ENCODE data around the gene SH3PXD2B.
"Not testable (repeated sequence)": the region's sequence is repeated elsewhere in the genome, so short reads cannot be mapped to it uniquely, and the experiment has no call there.

The SH3PXD2B gene

DNA sequence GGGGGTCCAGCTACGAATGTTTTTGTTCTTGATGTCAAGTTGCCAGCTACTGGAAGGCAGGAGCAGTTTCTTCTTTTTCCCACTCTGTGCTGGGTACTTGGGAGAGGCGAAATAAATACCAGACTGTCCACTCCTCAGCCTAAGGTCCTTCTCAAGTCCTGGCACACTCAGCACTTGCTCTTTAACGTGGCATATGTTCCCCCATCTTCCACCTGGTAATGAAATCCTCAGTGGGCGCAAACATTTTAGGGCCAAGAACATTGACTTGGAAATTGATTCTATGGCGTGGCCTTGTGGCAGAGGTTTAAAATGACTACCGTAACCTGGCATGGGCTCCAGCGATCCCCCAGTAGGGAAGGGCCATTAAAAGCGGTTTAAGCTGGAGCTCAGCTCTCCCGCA, 119.7 kb downstream of the SH3PXD2B start:
- DNase-seq: no peak

DNA sequence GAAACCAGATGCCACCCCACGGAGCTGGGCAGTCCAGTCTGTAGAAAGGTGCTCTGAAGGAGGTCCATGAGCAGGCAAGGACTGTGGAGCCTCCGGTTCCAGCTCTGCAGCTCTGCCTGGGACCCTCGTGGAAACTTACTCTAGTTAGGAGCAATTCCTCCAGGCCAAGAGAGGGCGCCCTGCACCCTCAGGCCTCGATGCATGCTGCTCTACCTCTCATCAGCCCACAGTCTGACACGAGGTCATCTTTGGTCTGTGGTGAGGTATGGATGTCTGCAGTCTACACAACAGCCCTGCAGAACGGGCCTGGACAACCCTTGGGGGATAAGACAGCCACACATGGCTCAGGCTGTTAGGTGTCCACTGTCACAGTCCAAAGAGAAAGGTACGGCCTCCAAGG, 120.1 kb downstream of the SH3PXD2B start:
- DNase-seq: no peak

DNA sequence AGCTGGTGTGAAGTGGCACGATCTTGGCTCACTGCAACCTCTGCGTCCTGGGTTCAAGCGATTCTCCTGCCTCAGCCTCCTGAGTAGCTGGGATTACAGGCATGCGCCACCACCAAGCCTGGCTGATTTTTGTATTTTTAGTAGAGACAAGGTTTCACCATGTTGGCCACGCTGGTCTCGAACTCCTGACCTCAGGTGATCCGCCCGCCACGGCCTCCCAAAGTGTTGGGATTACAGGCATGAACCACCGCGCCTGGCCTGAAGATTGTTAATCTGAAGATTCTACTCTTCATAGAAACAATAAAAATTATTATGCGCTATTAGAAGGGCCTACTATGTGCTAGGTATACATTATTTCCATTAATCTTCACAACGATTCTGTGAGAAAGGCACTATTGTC, 127.4 kb downstream of the SH3PXD2B start:
- not testable (repeated sequence) for DNase-seq

DNA sequence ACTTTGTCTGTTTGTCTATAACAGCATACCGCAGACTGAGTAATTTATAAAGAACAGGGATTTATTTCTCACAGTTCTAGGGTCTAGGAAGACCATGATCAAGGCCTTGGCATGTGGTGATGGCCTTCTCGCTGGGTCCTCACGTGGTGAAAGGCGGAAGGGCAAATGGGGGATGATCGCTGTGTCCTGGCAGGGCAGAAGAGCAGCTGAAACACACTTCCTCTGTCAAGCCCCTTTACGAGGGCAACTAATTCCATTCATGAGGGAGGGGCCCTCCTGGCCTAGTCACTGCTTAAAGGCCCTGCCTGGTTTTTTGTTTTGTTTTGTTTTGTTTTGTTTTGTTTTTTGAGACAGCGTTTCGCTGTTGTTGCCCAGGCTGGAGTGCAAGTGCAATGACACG, 128.9 kb downstream of the SH3PXD2B start:
- DNase-seq: no peak

DNA sequence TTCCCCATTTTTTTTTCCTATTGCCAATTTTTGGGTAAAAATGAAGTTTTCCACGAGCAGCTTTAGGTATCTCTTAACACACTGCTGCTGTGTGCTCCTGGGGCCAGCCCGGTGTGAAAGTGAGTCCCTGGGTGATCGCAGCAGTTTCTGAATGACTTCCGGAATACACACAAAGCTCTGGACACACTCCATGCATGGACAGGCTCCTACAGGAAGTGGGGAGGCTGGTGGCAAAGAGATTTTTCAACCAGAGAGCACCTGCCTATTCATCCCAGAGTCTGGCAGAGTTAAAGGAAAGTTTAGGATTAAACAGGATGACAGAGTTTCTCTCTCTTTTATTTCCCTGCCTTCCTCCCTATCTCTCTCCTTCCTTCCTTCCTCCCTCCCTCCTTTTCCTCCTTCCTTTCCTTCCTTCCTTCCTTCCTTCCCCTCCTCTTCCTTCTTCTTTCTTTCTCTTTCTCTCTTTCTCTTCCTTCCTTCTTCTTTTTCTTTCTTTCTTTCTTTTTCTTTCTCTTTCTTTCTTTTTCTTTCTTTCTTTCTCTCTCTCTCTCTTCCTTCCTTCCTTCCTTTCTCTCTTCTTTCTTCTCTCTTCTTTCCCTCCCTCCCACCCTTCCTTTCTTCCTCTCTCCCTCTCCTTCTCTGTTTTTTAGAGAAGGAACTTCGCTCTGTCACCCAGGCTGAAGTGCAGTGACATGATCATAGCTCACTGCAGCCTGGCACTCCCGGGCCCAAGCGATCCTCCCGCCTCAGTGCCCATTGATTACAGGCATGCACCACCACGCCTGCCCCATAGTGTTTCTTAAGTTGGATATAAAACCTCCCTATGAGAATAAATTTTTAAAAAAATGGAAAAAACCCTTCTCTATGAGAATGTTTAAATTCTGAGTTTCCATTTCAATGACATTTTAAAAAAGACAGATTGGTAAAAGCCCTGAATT, 132.0 kb downstream of the SH3PXD2B start:
- no peak for DNase-seq

DNA sequence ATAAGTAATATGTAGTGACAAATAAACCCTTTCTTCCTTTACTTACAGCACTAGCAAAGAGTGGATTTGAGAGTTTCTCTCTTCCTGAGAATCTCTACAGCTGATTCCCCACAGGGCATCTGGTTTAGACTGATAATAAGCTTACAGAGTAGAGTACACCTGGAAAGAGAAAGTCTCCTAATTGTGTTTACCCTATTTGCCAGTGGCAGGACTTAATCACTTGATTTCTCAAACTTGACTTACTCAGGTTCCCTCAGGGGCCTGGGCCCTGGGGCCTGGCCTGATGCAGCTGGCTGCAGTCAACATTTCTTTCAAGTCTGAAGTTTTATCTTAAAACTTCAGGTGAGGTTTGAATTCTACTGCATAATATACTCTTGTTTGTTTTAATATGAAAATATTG, 132.7 kb downstream of the SH3PXD2B start:
- no peak for DNase-seq

DNA sequence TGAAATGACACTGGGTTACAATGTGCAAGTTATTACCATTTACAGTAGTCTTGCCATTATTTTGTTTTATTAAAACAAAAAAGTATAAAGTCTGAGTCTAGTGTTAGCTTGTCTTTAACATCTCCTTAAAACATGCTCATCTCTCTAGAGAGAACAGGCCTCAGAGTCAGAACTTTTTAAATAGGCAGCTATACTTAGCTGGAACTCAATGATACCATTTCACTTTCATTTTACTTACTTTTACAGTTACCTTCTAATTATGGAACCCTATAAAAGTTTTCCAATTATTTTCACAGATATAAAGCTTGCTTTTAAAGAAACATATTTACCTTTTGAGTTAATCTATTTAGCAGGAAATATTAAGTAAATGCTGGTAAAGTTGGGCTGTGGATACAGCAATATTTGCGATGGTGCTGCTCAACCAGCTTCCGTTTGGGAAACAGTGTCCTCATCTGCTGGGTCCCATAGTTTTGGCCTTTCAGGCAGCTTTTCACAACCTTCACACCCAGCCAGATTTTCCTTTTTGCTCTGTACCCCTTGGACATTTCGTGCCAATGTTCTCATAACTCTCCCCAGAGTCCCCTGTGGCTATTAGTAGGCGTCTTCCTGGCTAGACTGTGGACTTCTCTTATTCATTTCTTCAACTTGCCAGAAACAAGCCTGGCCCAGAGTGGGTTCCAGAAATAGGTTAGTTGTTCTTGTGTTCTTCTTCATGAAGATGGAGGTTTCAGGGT, 134.4 kb downstream of the SH3PXD2B start:
- DNase-seq: no peak

DNA sequence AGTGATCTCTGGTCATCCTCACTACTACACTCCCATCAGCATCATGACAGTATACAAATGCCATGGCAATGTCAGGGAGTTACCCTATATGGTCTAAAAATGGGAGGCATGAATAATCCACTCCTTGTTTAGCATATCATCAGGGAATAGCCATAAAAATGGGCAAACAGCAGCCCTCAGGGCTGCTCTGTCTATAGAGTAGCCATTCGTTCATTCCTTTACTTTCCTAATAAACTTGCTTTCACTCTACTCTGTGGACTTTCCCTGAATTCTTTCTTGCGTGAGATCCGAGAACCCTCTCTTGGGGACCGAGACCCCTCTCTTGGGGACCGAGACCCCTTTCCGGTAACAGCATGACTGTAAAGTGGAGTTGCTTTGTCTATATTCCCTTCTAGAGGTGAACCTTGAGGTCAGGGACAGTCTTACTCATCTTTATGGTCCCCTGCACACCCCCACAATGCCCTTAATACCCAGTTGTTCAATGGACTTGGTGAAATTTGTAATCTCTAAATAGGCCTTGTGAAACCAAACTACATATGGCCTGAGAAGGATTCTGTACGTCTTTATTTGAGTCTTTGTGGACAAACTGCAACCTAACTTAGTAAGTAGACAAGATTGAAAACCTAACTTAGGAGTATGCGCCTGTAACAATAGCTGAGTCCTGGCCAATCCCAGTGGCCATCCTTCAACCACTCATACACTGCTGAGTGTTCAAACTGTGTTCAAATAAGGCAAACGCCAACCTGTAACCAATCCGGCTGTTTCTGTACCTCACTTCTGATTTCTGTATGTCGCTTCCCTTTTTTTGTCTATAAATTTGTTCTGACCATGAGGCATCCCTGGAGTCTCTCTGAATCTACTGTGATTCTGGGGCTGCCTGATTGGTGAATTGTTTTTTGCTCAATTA, 138.5 kb downstream of the SH3PXD2B start:
- no peak for DNase-seq

DNA sequence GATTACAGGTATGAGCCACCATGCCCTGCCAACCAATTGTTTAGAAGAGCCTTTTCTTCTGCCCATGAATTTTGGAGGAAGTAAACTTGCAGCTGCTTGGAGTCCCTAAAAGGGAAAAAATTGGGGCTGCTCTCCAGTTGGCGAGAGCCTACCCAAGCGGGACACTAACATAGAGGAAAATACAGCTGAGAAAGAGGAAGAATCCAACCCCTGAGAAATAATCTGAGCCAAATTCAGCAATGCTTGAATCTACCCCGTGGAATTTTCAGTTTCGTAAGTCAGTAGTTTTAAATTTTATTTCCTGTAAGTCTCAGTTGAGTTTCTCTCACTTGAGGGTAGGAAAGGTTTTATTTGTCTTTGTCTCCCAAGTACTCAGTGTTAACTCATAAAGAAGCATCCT, 140.4 kb downstream of the SH3PXD2B start:
- DNase-seq: no peak

DNA sequence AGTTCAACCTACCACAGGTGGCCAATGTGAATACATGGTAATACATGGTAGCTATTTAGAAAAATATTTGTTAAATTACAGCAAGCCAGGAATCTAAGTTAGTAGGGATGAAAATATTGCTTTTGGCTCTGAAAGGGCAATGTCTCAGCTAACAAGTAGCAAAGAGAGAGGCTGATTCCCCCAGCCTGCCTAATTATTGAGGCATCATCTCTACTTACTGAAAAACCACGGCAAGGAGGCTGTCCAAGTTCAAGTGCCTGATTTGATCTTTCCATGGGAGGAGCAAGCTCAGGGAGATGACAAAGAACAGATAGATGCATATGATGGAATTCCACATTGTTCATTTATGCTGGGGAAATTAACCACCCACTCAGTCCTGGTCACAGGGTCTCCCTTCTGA, 142.0 kb downstream of the SH3PXD2B start:
- DNase-seq: no peak

DNA sequence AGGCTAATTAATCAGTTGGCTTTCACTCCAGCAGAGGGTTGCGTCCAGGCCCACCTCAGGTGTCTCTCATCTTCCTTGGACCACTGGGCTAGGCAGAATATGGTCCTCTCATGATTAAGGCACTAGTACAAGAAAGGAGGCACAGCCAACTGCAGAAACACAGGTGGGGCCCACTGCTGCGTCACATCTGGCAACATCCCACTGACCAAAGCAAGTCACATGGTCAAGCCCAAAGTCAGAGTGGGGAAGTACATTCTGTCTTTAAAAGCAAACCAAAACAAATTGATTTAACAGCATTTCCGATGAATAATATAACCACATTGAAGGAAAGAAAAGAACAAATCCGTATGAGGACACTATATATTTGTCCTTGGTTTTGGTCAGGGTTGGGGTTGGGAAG, 142.7 kb downstream of the SH3PXD2B start:
- no peak for DNase-seq

DNA sequence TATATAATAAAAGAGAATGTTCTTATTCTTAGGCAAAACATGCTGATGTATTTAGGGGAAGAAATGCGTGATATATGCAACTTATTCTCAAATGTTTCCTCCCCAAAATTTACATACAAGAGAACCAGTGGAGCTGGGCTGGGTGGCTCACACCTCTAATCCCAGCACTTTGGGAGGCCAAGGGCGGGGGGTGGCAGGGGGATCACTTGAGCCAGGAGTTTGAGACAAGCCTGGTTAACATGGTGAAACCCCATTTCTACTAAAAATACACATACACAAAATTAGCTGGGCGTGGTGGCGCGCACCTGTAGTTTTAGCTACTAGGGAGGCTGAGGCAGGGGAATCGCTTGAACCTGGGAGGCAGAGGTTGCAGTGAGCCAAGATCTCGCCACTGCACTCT, 143.3 kb downstream of the SH3PXD2B start:
- no peak for DNase-seq

DNA sequence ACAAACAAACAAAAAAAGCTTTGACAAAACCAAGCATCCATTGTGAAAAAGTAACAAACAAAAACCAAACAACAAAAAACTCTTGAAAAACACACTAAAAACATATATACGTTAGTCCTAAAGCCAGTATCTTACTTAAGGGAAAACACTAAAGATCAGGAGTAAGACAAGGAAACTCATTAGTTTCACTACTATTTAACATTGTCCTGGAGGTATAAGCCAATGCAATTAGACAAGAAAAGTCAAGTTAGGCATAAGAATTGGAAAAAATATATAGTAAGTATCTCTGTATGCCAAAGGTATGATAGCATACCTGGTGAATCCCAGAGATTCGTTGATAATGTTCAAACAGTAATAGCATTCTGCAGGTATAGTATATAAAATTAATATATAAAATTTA, 148.9 kb downstream of the SH3PXD2B start:
- DNase-seq: no peak

DNA sequence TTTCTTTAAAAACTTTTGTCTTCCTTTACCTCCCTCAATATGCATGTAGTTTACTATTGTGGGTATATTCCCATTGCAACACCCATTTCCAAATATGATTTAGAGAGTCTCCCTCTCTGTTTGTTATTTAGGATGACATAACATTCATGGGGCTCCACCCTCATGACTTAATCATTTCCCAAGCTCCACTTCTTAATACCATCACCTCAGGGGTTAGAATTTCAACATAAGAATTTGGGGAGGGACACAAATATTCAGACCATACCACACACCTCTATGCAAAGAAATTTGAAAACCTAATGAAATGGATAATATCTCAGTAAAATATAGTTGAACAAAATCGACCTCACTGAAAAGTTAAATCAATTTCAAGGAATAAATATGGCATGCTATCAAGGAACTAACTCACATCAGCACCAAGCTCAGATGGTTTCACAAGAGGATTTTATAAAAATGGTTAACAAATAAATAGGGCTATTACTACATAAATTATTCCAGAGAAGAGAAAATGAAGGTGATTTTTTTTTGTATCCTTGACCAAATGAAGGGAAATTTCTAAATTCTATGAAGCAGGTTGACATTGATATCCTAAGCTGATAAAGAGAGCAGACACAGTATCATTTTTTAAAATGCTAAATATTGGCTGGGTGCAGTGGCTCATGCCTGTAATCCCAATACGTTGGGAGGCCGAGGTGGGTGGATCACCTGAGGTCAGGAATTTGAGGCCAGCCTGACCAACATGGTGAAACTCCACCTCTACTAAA, 150.6 kb downstream of the SH3PXD2B start:
- DNase-seq: no peak

DNA sequence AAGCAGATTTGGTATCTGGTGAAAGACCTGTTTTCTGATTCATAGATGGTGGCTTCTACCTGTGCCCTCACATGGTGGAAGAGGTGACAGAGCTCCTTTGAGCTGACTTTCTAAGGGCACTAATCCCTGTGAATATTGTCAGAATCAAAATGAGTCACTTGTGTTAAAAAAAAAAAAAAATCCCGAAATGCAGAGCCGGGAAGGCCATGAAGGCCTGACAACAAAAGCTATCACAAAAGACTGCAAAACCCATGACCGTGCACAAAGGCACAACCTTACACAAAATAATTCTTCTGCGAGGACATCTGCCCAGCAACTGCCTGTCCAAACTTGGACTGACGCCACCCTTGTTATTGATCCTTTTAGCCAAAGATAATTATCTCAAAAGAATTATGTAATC, 151.2 kb downstream of the SH3PXD2B start:
- DNase-seq: no peak

DNA sequence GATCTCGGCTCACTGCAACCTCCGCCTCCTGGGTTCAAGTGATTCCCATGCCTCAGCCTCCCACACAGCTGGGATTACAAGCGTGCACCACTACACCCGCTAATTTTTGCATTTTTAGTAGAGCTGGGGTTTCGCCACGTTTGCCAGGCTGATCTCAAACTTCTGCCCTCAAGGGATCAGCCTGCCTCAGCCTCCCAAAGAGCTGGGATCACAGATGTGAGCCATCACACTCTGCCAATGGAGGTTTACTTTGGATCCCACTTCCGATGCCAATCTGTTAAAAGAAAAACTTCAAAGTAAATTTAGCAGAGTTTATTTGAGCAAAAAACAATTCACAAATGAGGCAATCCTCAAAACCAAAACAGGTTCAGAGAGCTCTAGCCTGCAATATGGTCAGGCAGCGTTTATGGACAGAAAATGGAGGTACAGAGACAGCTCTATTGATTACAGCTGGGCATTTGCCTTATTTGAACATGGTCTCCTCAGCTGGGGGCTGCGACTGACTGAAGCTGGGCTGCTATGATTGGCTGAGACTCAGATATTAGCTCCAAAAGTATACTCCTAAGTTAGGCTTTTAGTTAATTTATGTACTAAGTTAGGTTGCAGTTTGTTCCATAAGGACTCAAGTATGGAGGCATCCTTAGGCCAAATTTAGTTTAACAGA, 152.1 kb downstream of the SH3PXD2B start:
- DNase-seq: no peak

DNA sequence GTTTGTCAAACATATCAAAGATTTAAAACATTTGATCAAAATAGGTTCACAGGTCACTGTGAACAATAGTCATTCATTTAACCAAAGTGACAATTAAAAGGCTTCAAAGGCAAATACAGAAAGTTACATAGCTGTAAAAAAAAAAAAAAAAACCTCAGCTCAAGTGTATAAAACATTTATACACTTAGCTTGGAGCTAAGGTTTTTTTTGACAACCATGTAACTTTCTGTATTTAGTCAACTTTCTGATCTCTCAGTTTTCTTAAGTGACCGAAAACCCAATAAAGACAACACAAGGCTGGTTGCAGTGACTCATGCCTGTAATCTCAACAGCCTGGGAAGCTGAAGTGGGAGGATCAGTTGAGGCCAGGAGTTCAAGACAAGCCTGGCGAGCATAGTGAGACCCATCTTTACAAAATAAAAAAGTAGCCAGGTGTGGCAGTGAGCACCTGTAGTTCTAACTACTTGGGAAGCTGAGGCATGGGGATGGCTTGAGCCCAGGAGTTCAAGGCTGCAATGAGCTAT, 154.3 kb downstream of the SH3PXD2B start:
- DNase-seq: no peak

DNA sequence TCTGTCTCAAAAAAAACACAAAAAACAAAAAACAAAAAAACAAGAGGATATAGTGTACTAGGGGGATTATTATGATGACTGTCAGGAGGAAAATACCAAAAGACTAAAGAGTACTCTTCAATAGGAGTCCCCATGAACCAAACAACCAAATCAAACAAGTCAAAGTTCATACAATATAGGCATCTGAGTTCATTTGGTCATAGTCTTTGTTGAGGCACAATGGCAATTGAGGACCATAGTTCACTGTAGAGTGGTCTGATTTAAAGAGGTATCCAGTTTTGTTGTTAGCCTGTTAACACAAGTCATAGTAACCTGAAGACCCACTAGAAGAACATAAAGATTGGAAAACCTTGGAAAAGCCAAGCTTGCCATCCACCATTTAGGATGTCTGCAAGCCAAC, 159.5 kb downstream of the SH3PXD2B start:
- DNase-seq: no peak

DNA sequence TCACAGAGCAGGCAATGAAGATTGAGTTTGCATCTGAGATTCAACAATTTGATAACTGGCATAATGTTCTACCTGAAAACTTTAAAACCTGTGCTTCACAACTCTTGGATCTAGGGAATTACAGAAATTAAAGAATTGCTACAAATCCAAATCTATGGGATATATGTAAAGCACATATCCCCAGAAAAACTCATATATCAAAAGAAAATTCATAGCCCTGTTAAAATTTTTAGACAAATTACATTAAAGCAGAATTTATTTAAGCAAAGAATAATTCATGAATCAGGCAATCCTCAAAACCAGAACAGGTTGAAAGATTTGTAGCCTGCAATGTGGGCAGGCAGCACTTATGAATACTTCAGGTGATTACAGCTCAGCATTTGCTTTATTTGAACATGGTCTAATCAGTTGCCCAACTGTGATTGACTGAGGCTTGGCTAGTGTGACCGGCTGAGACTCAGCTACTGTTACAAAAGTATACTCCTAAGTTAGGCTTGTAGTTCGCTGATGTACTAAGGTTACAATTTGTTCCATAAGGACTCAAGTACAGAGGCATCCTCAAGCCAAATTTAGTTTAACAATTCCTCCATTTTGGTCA, 160.5 kb downstream of the SH3PXD2B start:
- no peak for DNase-seq

DNA sequence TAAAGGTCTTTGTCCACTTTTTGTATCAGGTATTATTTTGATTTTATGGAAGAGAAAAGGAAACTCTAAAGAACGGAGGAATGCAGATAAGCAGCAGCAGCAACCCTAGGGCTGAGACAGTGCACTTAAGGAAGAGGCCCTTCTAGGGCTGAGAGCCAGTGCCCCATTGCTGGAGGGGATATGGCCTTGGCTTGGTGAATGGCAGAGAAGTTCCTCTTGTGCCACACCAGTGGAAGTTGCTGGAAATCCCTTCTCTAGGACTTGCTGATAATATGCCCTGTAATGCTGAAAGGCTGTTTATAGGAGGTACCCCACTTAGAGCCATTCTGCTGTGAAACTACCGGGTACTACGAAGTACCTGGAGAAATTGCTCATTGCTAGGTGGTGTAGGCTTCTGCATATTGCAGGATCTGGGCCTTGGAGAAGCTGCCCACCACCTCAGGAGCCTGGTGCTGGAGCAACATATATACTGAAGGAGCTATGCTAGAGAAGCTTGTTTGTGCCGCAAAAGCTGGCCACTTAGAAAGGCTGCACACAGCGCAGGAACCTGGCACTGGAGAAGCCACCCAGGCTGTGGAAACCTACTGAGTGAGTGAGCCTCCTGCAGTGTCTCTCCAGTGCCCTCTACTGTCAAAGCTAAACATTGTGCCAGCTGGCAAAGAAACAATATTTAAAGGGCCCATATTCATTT, 161.1 kb downstream of the SH3PXD2B start:
- DNase-seq: peak; percentile 33

DNA sequence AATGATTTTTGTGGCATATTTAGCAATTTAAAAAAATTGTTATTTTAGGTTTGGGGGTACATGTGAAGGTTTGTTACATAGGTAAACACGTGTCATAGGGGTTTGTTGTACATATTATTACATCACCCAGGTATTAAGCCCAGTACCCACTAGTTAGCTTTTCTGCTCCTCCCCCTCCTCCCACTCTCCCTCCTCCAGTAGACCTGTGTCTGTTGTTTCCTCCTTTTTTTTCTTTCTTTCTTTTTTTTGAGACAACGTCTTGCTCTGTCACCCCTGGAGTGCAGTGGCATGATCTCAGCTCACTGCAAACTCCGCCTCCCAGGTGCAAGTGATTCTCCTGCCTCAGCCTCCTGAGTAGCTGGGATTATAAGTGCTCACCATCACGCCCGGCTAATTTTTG, 162.5 kb downstream of the SH3PXD2B start:
- DNase-seq: not testable (repeated sequence)

All from DMS79 (cell line).